ENCODE measurements around the gene SPI1.

The SPI1 gene

GRCh38 chr11:47378010-47378835, at the start of gene SPI1:
TSS of gene SPI1 (minus strand) at chr11:47378547. CDS start at chr11:47378353, 194 bp downstream.
- no peak for DNase-seq

GRCh38 chr11:47426062-47426956, 48.0 kb upstream of the SPI1 start, which contains the start of gene PSMC3:
TSS of gene PSMC3 (minus strand) at chr11:47426439. CDS start at chr11:47426279, 160 bp downstream.
- DNase-seq, result peak; percentile 98

GRCh38 chr11:47425611-47426010, 47.3 kb upstream of the SPI1 start:
- no peak for DNase-seq

- DNase-seq, result no peak
Measured at GRCh38 chr11:47418454-47419259, 40.3 kb upstream of the SPI1 start.

GRCh38 chr11:47417712-47418111, 39.4 kb upstream of the SPI1 start:
- no peak for DNase-seq

DNA sequence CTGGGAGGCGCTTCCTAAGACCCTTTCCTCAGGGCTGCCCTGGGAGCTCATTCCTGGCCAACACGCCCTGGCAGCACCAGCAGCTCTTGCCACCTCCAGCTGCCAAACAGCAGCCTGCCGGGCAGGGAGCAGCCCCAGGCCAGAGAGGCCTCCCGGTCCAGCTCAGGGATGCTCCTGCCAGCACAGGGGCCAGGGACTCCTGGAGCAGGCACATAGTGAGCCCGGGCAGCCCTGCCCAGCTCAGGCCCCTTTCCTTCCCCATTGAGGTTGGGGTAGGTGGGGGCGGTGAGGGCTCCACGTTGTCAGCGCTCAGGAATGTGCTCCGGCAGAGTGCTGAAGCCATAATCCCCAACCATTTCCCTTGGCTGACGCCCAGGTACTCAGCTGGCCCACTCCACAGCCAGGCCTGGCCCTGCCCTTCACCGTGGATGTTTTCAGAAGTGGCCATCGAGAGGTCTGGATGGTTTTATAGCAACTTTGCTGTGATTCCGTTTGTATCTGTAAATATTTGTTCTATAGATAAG, 37.7 kb upstream of the SPI1 start:
- no peak for DNase-seq

- DNase-seq, result no peak
Measured at GRCh38 chr11:47415091-47415854, 36.9 kb upstream of the SPI1 start.

DNA sequence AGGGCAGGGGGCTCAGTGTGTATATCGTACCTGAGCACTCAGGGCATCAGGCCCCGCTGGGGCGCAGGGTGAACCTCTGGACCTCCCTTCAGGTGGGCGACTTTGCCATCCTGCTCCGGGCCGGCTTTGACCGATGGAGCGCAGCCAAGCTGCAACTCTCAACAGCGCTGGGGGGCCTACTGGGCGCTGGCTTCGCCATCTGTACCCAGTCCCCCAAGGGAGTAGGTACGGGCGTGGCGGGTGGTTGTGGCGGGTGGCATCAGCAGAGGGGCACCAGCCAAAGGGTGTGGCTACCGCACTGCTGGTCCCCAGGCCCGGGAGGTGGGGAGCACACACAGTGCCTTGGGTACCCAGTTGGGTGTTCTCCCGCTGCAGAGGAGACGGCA, 36.3 kb upstream of the SPI1 start:
- no peak for DNase-seq

DNA sequence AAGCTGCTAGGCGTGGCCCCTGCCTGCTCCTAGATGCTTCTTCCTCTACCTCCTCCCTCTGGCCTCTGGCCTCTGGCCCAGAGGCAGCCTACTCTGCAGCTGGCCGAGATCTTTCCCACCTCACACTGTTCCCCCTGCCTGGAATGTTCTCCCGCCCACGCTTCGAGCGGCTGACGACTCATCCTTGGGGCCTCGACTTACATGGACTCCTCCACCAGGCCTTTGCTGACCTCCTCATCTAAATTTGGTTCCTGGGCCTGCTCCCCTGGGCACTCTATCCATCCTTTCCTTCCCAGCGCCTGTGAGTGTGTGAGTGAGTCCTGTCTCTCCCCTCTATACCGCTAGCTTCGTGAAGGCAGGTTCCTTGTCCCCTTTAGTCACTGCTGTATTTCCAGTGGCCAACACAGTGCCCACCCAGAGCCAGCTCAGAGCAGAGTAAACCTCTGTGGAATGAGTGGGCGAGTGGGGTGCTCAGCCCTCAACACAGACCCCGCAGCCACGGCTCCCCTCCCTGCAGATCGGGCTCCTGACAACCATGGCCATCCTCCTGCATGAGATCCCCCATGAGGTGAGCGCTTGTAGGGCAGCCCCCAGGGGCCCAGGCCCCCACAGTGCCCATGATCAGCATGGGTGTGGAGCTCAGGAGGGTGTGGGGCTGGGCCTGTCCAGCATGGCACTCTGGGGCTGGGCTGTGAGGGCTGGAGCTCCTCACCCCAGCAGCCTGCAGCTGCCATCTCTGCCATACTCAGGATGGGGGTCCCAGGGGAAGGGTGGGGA, 35.7 kb upstream of the SPI1 start:
- no peak for DNase-seq

DNA sequence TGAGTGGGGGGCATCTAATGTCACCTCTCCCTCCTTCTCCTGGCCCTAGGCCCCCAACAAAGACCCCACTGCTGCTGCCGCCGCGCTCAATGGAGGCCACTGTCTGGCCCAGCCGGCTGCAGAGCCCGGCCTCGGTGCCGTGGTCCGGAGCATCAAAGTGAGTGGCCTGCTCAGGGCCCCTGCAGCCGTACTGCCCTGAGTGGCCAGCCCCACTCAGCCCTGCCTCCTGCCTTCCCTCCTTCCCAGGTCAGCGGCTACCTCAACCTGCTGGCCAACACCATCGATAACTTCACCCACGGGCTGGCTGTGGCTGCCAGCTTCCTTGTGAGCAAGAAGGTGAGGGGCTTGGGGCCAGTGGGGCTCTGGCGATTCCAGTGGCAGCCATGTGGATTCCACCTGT, 35.0 kb upstream of the SPI1 start:
- DNase-seq, result no peak

- no peak for DNase-seq
Measured at GRCh38 chr11:47411884-47412746, 33.8 kb upstream of the SPI1 start.

- no peak for DNase-seq
Measured at GRCh38 chr11:47410370-47411264, 32.3 kb upstream of the SPI1 start.

GRCh38 chr11:47409440-47410369, 31.4 kb upstream of the SPI1 start:
- no peak for DNase-seq

DNA sequence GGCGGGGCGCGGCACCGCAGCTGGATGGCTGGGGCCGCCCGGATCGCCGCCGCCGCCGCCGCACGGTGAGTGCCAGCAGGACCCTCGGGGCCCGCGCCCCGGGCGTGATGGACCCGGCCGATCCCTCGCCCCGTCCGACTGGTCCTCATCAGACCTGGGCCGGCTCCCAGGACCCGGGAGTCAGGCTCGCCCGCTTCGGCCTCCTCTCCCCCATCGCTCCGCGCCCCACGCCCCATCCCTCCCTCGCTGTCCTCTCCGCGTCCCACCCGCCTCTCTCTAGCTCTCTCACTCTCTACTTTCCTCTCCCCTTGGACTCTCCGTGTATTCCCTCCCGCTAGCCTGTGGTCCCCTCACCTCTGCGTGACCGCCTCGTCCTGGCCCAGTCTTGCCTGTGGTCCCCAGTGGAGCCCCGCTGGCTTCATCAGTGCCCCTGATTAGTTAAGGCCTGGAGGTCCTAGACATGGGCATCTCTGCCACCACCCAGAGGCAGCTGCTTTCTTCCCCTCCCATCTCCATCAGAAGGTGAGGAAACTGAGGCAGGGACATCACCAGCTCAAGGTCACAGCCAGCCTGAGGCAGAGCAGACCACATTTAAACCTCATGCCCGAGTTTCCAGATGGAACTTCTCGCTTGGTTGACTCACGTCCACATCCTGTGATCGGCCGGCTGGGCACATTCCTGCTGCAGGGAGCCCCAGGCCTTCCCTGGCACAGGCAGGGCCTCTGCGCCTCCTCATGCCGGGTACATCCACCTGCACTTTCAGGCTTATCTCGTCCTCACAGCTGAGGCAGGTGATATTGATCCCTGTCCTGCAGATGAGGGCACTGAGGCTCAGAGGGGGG, 30.5 kb upstream of the SPI1 start:
- no peak for DNase-seq

DNA sequence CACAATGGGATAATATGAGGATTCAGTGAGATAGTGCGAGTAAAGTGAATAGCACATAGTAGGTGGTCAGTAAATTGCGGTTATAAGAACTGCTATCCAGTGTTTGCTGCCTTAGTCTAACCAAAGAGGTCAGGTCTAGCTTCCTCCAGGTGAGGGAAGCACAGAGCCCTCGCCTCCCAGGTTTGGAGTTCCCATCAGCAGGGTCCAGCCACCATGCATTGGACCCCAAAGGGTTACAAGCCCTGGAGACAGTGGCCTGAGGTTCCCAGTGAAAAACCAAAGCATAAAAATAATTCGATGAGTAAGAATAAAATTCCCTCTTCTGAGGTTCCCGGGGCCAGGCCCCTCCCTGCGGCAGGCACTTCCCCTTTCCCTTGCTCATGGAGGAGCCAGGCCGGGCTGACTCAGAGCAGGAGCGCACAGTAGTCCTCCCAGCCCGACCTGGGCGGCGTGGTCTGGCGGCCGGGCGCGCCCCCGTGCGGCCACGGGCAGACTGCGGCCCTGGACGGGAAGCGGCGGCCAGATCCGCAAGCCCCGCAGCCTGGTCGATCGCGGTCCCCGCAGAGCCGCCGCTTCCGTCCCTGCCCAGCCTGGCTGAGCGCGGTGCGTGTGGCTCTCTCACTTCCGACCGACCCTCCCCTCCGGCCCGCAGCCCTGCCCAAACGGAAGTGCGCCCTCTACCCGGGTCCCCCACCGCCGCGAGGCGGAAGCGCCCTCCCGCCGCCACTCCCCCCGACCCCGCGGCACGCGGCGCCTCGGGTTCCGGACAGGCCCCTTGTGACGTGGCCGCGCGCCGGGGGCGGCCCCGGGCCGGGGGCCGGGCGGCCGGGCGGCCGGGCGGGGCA, 29.6 kb upstream of the SPI1 start, which contains the start of gene SLC39A13:
SLC39A13 (plus strand) TSS at position 845 of the 845 bp plus-strand sequence. CDS start 1,505 bp downstream, outside the sequence.
- DNase-seq, result peak; percentile 89
